K562 (cell line): ENCODE measurements around the gene ITGAL. TPM values are rescaled to one million over a fixed set of nuclear protein-coding genes. Genes with fewer than 3 reads are reported as not detected.

Experiments
- BRF1 ChIP-seq: IDR thresholded peaks from 3 replicates; pipeline ENCODE4 v1.6.1; 2011; ENCODE audit warnings: borderline replicate concordance, mild to moderate bottlenecking; ENCODE audit not compliant: insufficient read length; ENCODE audit errors: extremely low read depth
- CBFA2T2 ChIP-seq: fragments of 450-650 bp; conservative IDR thresholded peaks from 2 replicates; pipeline ENCODE4 v1.6.1; 2017; ENCODE audit warnings: mild to moderate bottlenecking
- CBX3 ChIP-seq, 2 experiments: IDR thresholded peaks; 1 replicate in 1 of 2; 2 replicates in 1 of 2; pipeline ENCODE4 v1.6.1; 2012; ENCODE audit warnings: inconsistent platforms in 2 of 2, low read length in 2 of 2, borderline replicate concordance in 1 of 2, control low read depth in 1 of 2
- HDGF ChIP-seq: fragments of 450-650 bp; IDR thresholded peaks from 2 replicates; pipeline ENCODE4 v1.6.1; 2016
- KLF1 ChIP-seq: fragments of 450-650 bp; IDR thresholded peaks from 2 replicates; pipeline ENCODE4 v1.6.1; 2016; ENCODE audit warnings: missing genetic modification characterization, missing compliant biosample characterization
- MEF2A ChIP-seq: IDR thresholded peaks from 2 replicates; pipeline ENCODE4 v1.6.1; 2011; ENCODE audit warnings: low read depth, mild to moderate bottlenecking, low read length, moderate library complexity; ENCODE audit not compliant: control insufficient read depth
- RBM25 ChIP-seq: fragments of 200-400 bp; formaldehyde crosslinking; IDR thresholded peaks from 2 replicates; pipeline ENCODE4 v1.6.1; 2018; ENCODE audit warnings: low read length, low read depth, moderate library complexity; ENCODE audit not compliant: severe bottlenecking
- XRCC5 ChIP-seq: fragments of 200-400 bp; formaldehyde crosslinking; IDR thresholded peaks from 2 replicates; pipeline ENCODE4 v1.6.1; 2017; ENCODE audit warnings: low read depth, mild to moderate bottlenecking, low read length
- ZBTB8A ChIP-seq: fragments of 450-650 bp; IDR thresholded peaks from 2 replicates; pipeline ENCODE4 v1.6.1; 2018; ENCODE audit warnings: mild to moderate bottlenecking, moderate library complexity; ENCODE audit not compliant: partially characterized antibody
- ZNF584 ChIP-seq: fragments of 200-800 bp; sonication (Bioruptor generic); IDR thresholded peaks from 2 replicates; pipeline ENCODE4 v1.6.1; 2016; ENCODE audit warnings: low read depth, mild to moderate bottlenecking, missing genetic modification characterization, missing compliant biosample characterization
- ZNF75A ChIP-seq: fragments of 450-650 bp; formaldehyde crosslinking; IDR thresholded peaks from 2 replicates; pipeline ENCODE4 v1.4.0; 2020; ENCODE audit warnings: mild to moderate bottlenecking
- polyA plus RNA-seq, 8 experiments: library from polyadenylated mRNA; depleted of rRNA in 4 of 8; stranded (reverse) in 5 of 8; unstranded in 3 of 8; fragments of >200 nt; fragmentation: Nextera tagmentation in 2 of 8; fragmentation: Illumina TruSeq in 1 of 8; extraction: Ambion mirVana in 2 of 8; extraction: Trizol in 1 of 8; gene quantifications; 2 replicates each; pipeline versions ENCODE4 v1.2.1 to v1.2.3, GENCODE V29; 2011 to 2014; ENCODE audit warnings: inconsistent platforms in 1 of 8, missing spikeins in 1 of 8
- total RNA-seq, 7 experiments: library from RNA; depleted of rRNA in 6 of 7; stranded (reverse); fragments of >200 nt in 6 of 7; fragmentation: Illumina TruSeq in 2 of 7; extraction: Trizol in 2 of 7; gene quantifications; 2 replicates each; pipeline versions ENCODE4 v1.2.1 to v1.2.3, GENCODE V29; 2011 to 2021; ENCODE audit warnings: low replicate concordance in 1 of 7
- TF ChIP-seq, protein P1 (sequence below): fragments of 250-450 bp; sonication (Bioruptor Pico); IDR thresholded peaks from 2 replicates; pipeline ENCODE4 v1.5.0; 2021; ENCODE audit warnings: mild to moderate bottlenecking, moderate library complexity
- TF ChIP-seq, protein P2 (sequence below), 2 experiments: fragments of 150-350 bp in 1 of 2; IDR thresholded peaks; 2 replicates each; pipeline ENCODE4 v1.6.1; 2012 to 2016; ENCODE audit warnings: low read depth in 2 of 2, low read length in 2 of 2, mild to moderate bottlenecking in 1 of 2, moderate library complexity in 1 of 2
- TF ChIP-seq, protein P3 (sequence below): fragments of 250-450 bp; sonication (Bioruptor Pico); IDR thresholded peaks from 2 replicates; pipeline ENCODE4 v1.5.0; 2021
- TF ChIP-seq, protein P4 (sequence below): sonication (generic); formaldehyde crosslinking; IDR thresholded peaks from 2 replicates; pipeline ENCODE4 v1.8.1; 2023; ENCODE audit warnings: mild to moderate bottlenecking, missing genetic modification reagents

The ITGAL gene
- total and polyA plus RNA-seq, 9 of the 15 experiments (the other 6 are each of a cell fraction or from before 2014, with no cell fraction given): 0.01 to 0.53 TPM; not detected in 7

DNA sequence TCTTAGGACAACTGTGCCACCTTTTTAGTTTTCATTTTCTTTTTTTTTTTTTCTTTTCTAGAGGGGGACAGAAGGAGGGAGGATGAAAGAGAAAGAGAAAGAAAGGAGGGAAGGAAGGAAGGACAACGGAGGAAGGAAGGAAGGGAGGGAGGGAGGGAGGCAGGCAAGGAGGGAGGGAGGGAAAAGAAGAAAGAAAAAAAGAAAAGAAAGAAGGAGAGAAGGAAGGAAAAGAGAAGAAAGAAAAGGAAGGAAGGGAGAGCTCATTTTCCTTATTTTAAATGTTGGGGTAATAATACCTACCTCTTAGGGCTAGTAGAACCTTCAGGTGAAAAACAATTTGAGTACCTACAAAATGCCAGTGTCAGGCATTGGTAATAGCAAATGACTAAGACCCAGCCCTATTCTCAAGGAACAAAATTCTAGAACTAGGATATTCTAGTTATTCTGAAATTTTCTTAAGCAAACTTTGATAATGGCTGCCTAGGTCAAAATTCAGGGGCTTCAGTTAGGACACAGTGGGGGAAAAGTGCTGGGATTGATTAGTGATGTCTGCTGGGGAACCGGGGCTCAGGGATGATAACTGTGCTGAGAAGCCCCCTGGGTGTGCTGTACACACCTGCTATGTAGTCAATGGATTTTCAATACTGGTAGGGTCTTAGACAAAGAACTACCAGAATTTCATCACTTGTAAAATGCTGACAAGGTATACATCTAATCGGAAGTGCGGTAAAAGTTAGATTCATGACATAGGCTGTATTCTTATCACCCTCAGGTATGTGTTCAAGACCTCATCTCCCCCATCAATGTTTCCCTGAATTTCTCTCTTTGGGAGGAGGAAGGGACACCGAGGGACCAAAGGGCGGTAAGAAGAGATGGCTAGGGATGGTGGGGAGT, 31.1 kb downstream of the ITGAL start (continued):
- no peak for TF ChIP-seq KLF1 (tag)
- TF ChIP-seq, protein P1, sequence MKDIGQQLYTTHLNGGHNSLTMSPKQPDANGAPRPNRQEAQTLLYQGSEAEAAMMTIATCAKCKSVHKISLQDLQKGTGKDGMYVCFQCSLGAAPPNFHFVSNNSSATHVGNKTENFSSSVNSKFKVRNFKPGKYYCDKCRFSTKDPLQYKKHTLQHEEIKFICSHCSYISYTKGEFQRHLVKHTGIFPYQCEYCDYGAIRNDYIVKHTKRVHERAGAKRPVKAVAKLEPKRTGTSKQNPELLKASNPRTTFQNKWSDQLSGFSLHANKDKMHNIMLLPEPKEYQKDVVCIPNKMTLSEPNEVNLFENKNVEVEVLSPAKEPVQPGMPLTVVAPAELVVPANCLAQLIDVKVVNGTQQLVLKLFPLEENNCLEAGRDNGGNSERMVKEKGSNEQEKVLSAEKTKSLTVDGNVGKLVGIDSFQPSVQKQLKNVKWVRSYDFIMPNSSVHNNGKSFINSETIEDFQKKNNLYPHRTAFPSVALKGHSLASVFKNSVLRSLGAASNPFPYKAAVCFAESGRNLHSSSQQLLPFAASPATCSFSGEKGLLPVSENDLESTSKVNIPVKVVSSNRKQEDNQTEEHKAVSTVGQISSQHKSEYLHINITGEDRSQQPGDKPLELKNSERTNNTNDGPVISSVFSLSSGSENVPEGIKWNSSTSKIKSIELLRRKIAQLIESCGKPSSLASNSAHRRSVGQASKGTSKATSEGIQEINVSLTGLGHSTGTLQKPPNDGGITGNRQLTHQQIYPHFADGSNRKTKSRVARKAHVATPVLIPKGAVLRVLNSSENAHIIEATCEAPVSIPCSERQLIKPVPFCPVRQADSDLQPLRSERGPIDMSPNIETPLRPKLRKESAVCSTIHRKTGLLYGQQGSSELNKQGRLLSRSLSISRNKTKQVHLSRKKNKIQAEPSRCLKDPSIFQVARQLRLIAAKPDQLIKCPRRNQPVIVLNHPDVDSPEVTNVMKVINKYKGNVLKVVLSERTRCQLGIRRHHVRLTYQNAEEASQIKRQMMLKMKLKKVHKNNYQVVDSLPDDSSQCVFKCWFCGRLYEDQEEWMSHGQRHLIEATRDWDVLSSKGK (CRISPR knock-in tag): no peak
- TF ChIP-seq, protein P2, sequence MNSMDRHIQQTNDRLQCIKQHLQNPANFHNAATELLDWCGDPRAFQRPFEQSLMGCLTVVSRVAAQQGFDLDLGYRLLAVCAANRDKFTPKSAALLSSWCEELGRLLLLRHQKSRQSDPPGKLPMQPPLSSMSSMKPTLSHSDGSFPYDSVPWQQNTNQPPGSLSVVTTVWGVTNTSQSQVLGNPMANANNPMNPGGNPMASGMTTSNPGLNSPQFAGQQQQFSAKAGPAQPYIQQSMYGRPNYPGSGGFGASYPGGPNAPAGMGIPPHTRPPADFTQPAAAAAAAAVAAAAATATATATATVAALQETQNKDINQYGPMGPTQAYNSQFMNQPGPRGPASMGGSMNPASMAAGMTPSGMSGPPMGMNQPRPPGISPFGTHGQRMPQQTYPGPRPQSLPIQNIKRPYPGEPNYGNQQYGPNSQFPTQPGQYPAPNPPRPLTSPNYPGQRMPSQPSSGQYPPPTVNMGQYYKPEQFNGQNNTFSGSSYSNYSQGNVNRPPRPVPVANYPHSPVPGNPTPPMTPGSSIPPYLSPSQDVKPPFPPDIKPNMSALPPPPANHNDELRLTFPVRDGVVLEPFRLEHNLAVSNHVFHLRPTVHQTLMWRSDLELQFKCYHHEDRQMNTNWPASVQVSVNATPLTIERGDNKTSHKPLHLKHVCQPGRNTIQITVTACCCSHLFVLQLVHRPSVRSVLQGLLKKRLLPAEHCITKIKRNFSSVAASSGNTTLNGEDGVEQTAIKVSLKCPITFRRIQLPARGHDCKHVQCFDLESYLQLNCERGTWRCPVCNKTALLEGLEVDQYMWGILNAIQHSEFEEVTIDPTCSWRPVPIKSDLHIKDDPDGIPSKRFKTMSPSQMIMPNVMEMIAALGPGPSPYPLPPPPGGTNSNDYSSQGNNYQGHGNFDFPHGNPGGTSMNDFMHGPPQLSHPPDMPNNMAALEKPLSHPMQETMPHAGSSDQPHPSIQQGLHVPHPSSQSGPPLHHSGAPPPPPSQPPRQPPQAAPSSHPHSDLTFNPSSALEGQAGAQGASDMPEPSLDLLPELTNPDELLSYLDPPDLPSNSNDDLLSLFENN (IDR thresholded peaks at IDR 0.05; ENCODE audit: low read depth in 2 of 2, low read length in 2 of 2): peak in 1 of 2 experiments; percentile 59; a peak in 1 of 4 replicates
- TF ChIP-seq ZBTB8A: no peak
- no peak for TF ChIP-seq CBX3 (IDR thresholded peaks at IDR 0.05; ENCODE audit: borderline replicate concordance in 1 of 2, low read length in 2 of 2)
- TF ChIP-seq MEF2A: no peak
- TF ChIP-seq, protein P3, sequence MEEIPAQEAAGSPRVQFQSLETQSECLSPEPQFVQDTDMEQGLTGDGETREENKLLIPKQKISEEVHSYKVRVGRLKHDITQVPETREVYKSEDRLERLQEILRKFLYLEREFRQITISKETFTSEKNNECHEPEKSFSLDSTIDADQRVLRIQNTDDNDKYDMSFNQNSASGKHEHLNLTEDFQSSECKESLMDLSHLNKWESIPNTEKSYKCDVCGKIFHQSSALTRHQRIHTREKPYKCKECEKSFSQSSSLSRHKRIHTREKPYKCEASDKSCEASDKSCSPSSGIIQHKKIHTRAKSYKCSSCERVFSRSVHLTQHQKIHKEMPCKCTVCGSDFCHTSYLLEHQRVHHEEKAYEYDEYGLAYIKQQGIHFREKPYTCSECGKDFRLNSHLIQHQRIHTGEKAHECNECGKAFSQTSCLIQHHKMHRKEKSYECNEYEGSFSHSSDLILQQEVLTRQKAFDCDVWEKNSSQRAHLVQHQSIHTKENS: no peak
- TF ChIP-seq XRCC5: no peak
- TF ChIP-seq CBFA2T2: no peak
- no peak for TF ChIP-seq BRF1
- TF ChIP-seq, protein P4, sequence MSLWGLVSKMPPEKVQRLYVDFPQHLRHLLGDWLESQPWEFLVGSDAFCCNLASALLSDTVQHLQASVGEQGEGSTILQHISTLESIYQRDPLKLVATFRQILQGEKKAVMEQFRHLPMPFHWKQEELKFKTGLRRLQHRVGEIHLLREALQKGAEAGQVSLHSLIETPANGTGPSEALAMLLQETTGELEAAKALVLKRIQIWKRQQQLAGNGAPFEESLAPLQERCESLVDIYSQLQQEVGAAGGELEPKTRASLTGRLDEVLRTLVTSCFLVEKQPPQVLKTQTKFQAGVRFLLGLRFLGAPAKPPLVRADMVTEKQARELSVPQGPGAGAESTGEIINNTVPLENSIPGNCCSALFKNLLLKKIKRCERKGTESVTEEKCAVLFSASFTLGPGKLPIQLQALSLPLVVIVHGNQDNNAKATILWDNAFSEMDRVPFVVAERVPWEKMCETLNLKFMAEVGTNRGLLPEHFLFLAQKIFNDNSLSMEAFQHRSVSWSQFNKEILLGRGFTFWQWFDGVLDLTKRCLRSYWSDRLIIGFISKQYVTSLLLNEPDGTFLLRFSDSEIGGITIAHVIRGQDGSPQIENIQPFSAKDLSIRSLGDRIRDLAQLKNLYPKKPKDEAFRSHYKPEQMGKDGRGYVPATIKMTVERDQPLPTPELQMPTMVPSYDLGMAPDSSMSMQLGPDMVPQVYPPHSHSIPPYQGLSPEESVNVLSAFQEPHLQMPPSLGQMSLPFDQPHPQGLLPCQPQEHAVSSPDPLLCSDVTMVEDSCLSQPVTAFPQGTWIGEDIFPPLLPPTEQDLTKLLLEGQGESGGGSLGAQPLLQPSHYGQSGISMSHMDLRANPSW (CRISPR knock-in tag): no peak
- TF ChIP-seq RBM25: peak; percentile 75
- TF ChIP-seq ZNF75A (CRISPR knock-in tag): no peak
- TF ChIP-seq HDGF: no peak
- no peak for TF ChIP-seq ZNF584 (CRISPR knock-in tag)
